ENCODE measurements around the gene CENPT. TPM values are rescaled to one million over a fixed set of nuclear protein-coding genes. Genes with fewer than 3 reads are reported as not detected.

The CENPT gene
- total and polyA plus RNA-seq, 2 of the 13 experiments (the other 11 are each of a cell fraction or from before 2014, with no cell fraction given), result 40.9 to 43.3 TPM

DNA sequence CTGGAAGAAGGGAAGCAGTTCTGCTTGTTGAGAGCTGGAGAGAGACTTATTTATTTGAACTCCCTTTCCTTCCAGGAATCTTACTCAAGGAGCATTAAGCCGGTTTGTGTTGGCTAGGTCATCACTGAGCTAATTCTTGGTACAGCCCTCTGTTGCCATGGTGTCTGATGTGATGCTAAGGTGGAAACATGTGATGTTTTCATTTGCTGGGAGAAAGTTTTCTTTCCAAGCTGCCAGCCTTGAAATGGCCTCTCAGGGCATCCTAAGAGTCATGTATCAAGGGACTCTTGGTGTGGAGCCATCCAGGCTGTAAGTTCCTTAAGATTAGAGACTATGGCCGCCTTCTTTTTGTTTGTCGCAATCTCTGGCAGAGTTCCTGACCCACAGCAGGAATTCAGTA lies 49.7 kb upstream of the CENPT start:
- no peak overlapping the region for H3K9ac ChIP-seq (ENCODE audit: insufficient read depth, low read depth, low read length)
- no TSS peak for BruUV-seq (replicated peaks)
- H3K4me2 ChIP-seq (ENCODE audit: low read depth, low read length), result no peak overlapping the region
- no peaks in the 10 kb centered on the region for H3K9me3 ChIP-seq (ENCODE audit: low read length)
- ChIA-PET POLR2A (interaction anchor here (1.6 to 2.2 kb wide), 2 partner anchors 39 to 46 kb away, joined by 7 to 9 read pairs; partner anchors contain the start of genes LCAT and PSMB10), CTCF (ENCODE audit: low intra/inter-chr PET ratio, low total read pairs) (no interaction called here)
- ATAC-seq, result no peak
- in situ Hi-C loops (cut with HindIII; ENCODE audit: extremely low pct_ligation_motif_present, low pct_unique_long_range_greater_than_20kb), result no loop called here
- H3K4me3 ChIP-seq (replicated peaks in 1 of 3; ENCODE audit: insufficient read depth in 1 of 3, low read depth in 2 of 3, low read length in 3 of 3), result no peak overlapping the region
- peaks cover 66% of the 10 kb centered on the region for H3K4me1 ChIP-seq (ENCODE audit: insufficient read depth, low read length)
- no peak overlapping the region for H3K27ac ChIP-seq (ENCODE audit: extremely low read length, insufficient read depth, low read length)
- no peak overlapping the region for H2AFZ ChIP-seq (ENCODE audit: low read length)
- FAIRE-seq, result no peak
- intact Hi-C loops (cut with micrococcal nuclease; ENCODE audit: unreplicated experiment), result no loop called here
- 99% methylated on average over 3 of the region's 3 CpGs for WGBS (ENCODE audit: low lambda C conversion rate)
- H4K20me1 ChIP-seq (ENCODE audit: insufficient read depth, low read length), result peaks cover 16% of the 10 kb centered on the region
- DNase-seq (ENCODE audit: low spot score), result no peak
- TF ChIP-seq, protein P1, sequence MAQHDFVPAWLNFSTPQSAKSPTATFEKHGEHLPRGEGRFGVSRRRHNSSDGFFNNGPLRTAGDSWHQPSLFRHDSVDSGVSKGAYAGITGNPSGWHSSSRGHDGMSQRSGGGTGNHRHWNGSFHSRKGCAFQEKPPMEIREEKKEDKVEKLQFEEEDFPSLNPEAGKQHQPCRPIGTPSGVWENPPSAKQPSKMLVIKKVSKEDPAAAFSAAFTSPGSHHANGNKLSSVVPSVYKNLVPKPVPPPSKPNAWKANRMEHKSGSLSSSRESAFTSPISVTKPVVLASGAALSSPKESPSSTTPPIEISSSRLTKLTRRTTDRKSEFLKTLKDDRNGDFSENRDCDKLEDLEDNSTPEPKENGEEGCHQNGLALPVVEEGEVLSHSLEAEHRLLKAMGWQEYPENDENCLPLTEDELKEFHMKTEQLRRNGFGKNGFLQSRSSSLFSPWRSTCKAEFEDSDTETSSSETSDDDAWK (CRISPR knock-in tag; IDR thresholded peaks at IDR 0.05), result no peak
- no peak for TF ChIP-seq NAIF1 (CRISPR knock-in tag; IDR thresholded peaks at IDR 0.05; ENCODE audit: borderline replicate concordance)
- no peak for TF ChIP-seq NFKBIZ (CRISPR knock-in tag; IDR thresholded peaks at IDR 0.05)
- no peak for TF ChIP-seq SMARCE1 (IDR thresholded peaks at IDR 0.05; ENCODE audit: borderline replicate concordance)
- TF ChIP-seq, protein P2, sequence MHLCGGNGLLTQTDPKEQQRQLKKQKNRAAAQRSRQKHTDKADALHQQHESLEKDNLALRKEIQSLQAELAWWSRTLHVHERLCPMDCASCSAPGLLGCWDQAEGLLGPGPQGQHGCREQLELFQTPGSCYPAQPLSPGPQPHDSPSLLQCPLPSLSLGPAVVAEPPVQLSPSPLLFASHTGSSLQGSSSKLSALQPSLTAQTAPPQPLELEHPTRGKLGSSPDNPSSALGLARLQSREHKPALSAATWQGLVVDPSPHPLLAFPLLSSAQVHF (CRISPR knock-in tag; IDR thresholded peaks at IDR 0.05), result no peak
- TF ChIP-seq NCOR1 (IDR thresholded peaks at IDR 0.05; ENCODE audit: borderline replicate concordance, low read length), result no peak
- no peak for TF ChIP-seq SP5 (CRISPR knock-in tag; IDR thresholded peaks at IDR 0.05; ENCODE audit: borderline replicate concordance, low read depth)
- TF ChIP-seq RNF2 (conservative IDR thresholded peaks at IDR 0.05; ENCODE audit: low read depth), result no peak
- TF ChIP-seq, protein P3, sequence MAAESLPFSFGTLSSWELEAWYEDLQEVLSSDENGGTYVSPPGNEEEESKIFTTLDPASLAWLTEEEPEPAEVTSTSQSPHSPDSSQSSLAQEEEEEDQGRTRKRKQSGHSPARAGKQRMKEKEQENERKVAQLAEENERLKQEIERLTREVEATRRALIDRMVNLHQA (CRISPR knock-in tag; IDR thresholded peaks at IDR 0.05), result no peak
- TF ChIP-seq, protein P4, sequence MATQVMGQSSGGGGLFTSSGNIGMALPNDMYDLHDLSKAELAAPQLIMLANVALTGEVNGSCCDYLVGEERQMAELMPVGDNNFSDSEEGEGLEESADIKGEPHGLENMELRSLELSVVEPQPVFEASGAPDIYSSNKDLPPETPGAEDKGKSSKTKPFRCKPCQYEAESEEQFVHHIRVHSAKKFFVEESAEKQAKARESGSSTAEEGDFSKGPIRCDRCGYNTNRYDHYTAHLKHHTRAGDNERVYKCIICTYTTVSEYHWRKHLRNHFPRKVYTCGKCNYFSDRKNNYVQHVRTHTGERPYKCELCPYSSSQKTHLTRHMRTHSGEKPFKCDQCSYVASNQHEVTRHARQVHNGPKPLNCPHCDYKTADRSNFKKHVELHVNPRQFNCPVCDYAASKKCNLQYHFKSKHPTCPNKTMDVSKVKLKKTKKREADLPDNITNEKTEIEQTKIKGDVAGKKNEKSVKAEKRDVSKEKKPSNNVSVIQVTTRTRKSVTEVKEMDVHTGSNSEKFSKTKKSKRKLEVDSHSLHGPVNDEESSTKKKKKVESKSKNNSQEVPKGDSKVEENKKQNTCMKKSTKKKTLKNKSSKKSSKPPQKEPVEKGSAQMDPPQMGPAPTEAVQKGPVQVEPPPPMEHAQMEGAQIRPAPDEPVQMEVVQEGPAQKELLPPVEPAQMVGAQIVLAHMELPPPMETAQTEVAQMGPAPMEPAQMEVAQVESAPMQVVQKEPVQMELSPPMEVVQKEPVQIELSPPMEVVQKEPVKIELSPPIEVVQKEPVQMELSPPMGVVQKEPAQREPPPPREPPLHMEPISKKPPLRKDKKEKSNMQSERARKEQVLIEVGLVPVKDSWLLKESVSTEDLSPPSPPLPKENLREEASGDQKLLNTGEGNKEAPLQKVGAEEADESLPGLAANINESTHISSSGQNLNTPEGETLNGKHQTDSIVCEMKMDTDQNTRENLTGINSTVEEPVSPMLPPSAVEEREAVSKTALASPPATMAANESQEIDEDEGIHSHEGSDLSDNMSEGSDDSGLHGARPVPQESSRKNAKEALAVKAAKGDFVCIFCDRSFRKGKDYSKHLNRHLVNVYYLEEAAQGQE (IDR thresholded peaks at IDR 0.05; ENCODE audit: borderline replicate concordance in 1 of 2, low read depth in 1 of 2, low read length in 2 of 2), result no peak
- TF ChIP-seq NFIB (CRISPR knock-in tag; IDR thresholded peaks at IDR 0.05; ENCODE audit: borderline replicate concordance), result no peak
- H3K79me2 ChIP-seq (ENCODE audit: insufficient read depth, low read length), result peaks cover 45% of the 10 kb centered on the region
- no peaks in the 10 kb centered on the region; a peak in 1 of 5 replicates for H3K27me3 ChIP-seq (ENCODE audit: control insufficient read depth in 1 of 2, insufficient read depth in 2 of 2, low read length in 2 of 2)
- peaks cover 1 to 3% of the 10 kb centered on the region in 2 experiments; a peak in 2 of 5 replicates for H3K36me3 ChIP-seq (replicated peaks in 1 of 2; ENCODE audit: control insufficient read depth in 1 of 2, insufficient read depth in 2 of 2, low read length in 2 of 2)
